HFFc6 (cell line): ENCODE data around the gene ATP6V1C2. TPM values are rescaled to one million over a fixed set of nuclear protein-coding genes. Genes with fewer than 3 reads are reported as not detected.

Experiments used
- DNase-seq: peaks from one replicate; pipeline ENCODE4 v3.0.0-alpha.2; 2018
- H3K27ac Mint-ChIP-seq: 2 replicates; pipeline ENCODE4 v1.8.0; 2020; ENCODE audit warnings: mild to moderate bottlenecking, mixed read lengths
- H3K27me3 Mint-ChIP-seq: 2 replicates; pipeline ENCODE4 v1.8.0; 2021; ENCODE audit warnings: mild to moderate bottlenecking, moderate library complexity, mixed read lengths; ENCODE audit not compliant: insufficient read depth
- H3K36me3 Mint-ChIP-seq: 2 replicates; pipeline ENCODE4 v1.8.0; 2021; ENCODE audit warnings: low read depth, mixed read lengths
- H3K4me1 Mint-ChIP-seq: 2 replicates; pipeline ENCODE4 v1.8.0; 2020; ENCODE audit warnings: low read depth, mixed read lengths
- H3K4me3 Mint-ChIP-seq: 2 replicates; pipeline ENCODE4 v1.8.0; 2020; ENCODE audit warnings: mild to moderate bottlenecking, moderate library complexity, mixed read lengths
- H3K9me3 Mint-ChIP-seq: 2 replicates; pipeline ENCODE4 v1.8.0; 2020; ENCODE audit warnings: mild to moderate bottlenecking, mixed read lengths
- total RNA-seq, 6 experiments: library from RNA; stranded (reverse); fragmentation: NEBNext Ultra II Directional; extraction: Animal tissue kit (Norgen Biotek cat#: 25700); gene quantifications; 2 replicates in 1 of 6; 3 replicates in 5 of 6; pipeline ENCODE4 v1.2.3, GENCODE V29; 2021
- TF ChIP-seq, protein P1 (sequence below): fragments of 200-600 bp; sonication (generic); IDR thresholded peaks from 2 replicates; pipeline ENCODE4 v1.5.0; 2021; ENCODE audit warnings: antibody characterized with exemption, mild to moderate bottlenecking

ATP6V1C2 gene
- total RNA-seq, 6 experiments from 2014 or later: not detected

DNA sequence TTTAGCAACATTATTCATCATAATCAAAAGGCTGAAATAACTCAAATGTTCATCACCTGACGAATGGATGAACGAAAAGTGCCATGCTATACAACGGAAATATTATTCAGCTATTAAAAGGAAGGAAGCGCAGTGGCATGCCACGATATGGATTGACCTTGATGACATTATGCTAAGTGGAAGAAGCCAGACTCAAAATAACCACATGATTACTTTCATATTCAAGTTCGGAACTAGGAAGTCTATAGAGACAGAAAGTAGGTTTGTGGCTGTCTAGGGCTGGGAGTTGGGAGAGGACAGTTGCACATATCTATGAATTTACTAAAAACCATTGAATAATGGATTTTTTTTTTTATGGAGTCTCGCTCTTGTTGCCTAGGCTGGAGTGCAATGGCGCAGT, 104.6 kb downstream of the ATP6V1C2 start:
- no peak overlapping the region for H3K4me3 Mint-ChIP-seq
- H3K27ac Mint-ChIP-seq: no peak overlapping the region
- no peak for DNase-seq
- no peaks in the 10 kb centered on the region for H3K36me3 Mint-ChIP-seq
- TF ChIP-seq, protein P1, sequence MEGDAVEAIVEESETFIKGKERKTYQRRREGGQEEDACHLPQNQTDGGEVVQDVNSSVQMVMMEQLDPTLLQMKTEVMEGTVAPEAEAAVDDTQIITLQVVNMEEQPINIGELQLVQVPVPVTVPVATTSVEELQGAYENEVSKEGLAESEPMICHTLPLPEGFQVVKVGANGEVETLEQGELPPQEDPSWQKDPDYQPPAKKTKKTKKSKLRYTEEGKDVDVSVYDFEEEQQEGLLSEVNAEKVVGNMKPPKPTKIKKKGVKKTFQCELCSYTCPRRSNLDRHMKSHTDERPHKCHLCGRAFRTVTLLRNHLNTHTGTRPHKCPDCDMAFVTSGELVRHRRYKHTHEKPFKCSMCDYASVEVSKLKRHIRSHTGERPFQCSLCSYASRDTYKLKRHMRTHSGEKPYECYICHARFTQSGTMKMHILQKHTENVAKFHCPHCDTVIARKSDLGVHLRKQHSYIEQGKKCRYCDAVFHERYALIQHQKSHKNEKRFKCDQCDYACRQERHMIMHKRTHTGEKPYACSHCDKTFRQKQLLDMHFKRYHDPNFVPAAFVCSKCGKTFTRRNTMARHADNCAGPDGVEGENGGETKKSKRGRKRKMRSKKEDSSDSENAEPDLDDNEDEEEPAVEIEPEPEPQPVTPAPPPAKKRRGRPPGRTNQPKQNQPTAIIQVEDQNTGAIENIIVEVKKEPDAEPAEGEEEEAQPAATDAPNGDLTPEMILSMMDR: no peak
- H3K9me3 Mint-ChIP-seq: no peaks in the 10 kb centered on the region
- no peaks in the 10 kb centered on the region for H3K4me1 Mint-ChIP-seq
- H3K27me3 Mint-ChIP-seq: peaks cover 50% of the 10 kb centered on the region

DNA sequence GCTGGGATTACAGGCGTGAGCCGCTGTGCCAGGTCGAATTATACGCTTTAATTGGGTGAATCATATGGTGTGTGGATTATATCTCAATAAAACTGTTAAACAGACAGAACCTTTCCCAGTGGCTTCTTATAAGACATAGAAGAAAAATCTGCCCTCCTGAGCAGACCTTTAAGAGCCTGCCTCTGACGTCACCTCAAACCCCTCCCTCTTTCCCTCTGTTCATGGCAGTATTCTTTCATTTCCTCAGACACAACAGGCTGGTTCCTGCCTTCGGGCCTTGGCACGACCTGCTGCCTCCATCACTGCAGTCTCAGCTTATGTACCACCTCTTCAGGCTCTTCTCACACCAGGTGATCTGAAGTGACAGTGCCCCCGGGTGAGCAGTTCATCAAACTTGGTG, 105.2 kb downstream of the ATP6V1C2 start:
- peaks cover 56% of the 10 kb centered on the region for H3K27me3 Mint-ChIP-seq
- TF ChIP-seq, protein P1: no peak
- no peaks in the 10 kb centered on the region for H3K9me3 Mint-ChIP-seq
- H3K4me3 Mint-ChIP-seq: no peak overlapping the region
- no peaks in the 10 kb centered on the region for H3K36me3 Mint-ChIP-seq
- no peak overlapping the region for H3K27ac Mint-ChIP-seq
- no peak for DNase-seq
- H3K4me1 Mint-ChIP-seq: no peaks in the 10 kb centered on the region

DNA sequence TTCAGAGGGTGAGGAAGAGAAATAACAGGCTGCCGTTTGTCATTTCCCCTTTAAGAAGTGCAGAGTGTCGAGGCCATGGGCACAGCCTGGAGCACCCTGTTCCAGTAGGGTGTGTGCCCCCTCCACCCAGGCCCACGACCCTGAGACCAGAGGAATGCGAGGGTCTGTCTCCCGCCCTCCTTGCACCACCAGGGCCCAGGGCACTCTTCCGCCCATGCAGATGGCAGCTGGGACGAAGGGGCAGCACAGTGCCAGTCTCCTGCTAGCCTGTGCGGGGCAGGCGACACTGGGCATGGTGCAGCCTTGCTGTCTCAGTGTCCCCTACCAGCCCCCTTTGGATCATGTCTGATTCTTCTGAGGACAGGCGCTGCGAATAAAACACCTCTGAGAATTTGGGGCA, 106.9 kb downstream of the ATP6V1C2 start:
- TF ChIP-seq, protein P1: no peak
- H3K27ac Mint-ChIP-seq: no peak overlapping the region
- H3K36me3 Mint-ChIP-seq: no peaks in the 10 kb centered on the region
- H3K4me3 Mint-ChIP-seq: no peak overlapping the region
- H3K9me3 Mint-ChIP-seq: no peaks in the 10 kb centered on the region
- peaks cover 48% of the 10 kb centered on the region for H3K27me3 Mint-ChIP-seq
- DNase-seq: no peak
- H3K4me1 Mint-ChIP-seq: no peaks in the 10 kb centered on the region; the same call in 1 of the 2 replicates

DNA sequence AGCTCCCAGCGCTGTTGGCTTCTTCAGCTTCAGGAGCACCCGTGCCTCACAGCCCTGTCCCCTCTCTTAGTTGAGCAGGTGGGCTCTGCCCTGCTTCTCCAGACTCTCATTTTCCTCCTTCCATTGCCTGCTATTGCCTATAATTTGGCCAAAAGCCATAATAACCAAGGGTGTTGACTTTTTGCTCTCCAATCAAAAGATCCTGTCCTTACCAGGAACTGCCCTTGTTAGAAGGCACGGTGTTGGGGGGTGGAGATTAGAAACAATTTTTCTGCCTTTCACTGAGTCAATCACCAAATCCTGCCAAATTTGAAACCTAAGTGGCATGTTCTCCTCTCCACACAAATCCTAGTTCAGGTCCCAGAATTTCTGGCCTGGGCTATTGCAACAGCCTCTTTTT, 107.9 kb downstream of the ATP6V1C2 start:
- H3K27me3 Mint-ChIP-seq: peaks cover 48% of the 10 kb centered on the region
- no peak overlapping the region for H3K4me3 Mint-ChIP-seq
- DNase-seq: no peak
- H3K9me3 Mint-ChIP-seq: no peaks in the 10 kb centered on the region
- no peak overlapping the region for H3K27ac Mint-ChIP-seq
- H3K4me1 Mint-ChIP-seq: no peaks in the 10 kb centered on the region; the same call in 1 of the 2 replicates
- TF ChIP-seq, protein P1: no peak
- no peaks in the 10 kb centered on the region for H3K36me3 Mint-ChIP-seq

DNA sequence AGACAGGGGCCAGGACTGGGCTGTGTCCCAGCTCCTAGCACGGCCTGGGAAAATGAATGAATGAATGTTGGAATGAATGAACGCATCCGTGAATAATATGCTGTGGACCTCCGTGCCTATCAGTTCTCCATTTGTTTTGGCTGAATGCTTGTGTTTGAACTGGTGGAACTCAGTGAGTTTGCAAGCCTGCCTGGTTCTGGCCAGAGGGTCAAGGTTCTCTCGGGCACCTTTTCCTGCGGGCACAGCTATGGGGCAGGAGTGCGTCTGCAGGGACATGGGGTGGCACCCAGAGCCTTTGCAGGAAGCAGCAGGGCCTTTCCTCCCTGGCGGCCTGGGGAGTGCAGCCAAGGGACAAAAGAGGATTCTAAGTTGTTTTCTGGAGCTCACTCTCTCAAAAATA, 108.8 kb downstream of the ATP6V1C2 start:
- Mint-ChIP-seq H3K4me3 (no peak overlapping the region), H3K36me3 (no peaks in the 10 kb centered on the region), H3K4me1 (no peaks in the 10 kb centered on the region; the same call in 1 of the 2 replicates), H3K27ac (no peak overlapping the region), H3K27me3 (peaks cover 48% of the 10 kb centered on the region), H3K9me3 (no peaks in the 10 kb centered on the region)
- no peak for DNase-seq
- TF ChIP-seq, protein P1: no peak
